Activated T-helper 1 cell treated with Interleukin-2 at 50 U/mL for 16 hours (primary cell): ENCODE measurements around the gene COL4A5.

Experiments used
- DNase-seq: peaks from one replicate; pipeline ENCODE4 v3.0.0-alpha.2; 2020; ENCODE audit warnings: low read depth

Gene COL4A5

GRCh38 chrX:108641589-108642272 lies 202.1 kb downstream of the COL4A5 start:
- DNase-seq: no peak

- no peak for DNase-seq
Measured at GRCh38 chrX:108642273-108642628, 202.6 kb downstream of the COL4A5 start.

GRCh38 chrX:108664701-108665100 lies 225.1 kb downstream of the COL4A5 start:
- DNase-seq: no peak

GRCh38 chrX:108666101-108666500 lies 226.5 kb downstream of the COL4A5 start:
- DNase-seq: no peak

- no peak for DNase-seq
Measured at GRCh38 chrX:108671526-108671925, 231.9 kb downstream of the COL4A5 start.

GRCh38 chrX:108696690-108697089 lies 257.1 kb downstream of the COL4A5 start:
- no peak for DNase-seq

GRCh38 chrX:108699368-108699767 lies 259.7 kb downstream of the COL4A5 start:
- no peak for DNase-seq

GRCh38 chrX:108701633-108702032 lies 262.0 kb downstream of the COL4A5 start:
- no peak for DNase-seq

GRCh38 chrX:108702530-108702929 lies 262.9 kb downstream of the COL4A5 start:
- DNase-seq: no peak

GRCh38 chrX:108704839-108705238 lies 265.2 kb downstream of the COL4A5 start:
- no peak for DNase-seq

- DNase-seq: no peak
Measured at GRCh38 chrX:108712886-108713285, 273.2 kb downstream of the COL4A5 start.

- DNase-seq: no peak
Measured at GRCh38 chrX:108722561-108722960, 282.9 kb downstream of the COL4A5 start.

GRCh38 chrX:108726748-108727147 lies 287.1 kb downstream of the COL4A5 start:
- no peak for DNase-seq

- DNase-seq: no peak
Measured at GRCh38 chrX:108731153-108731552, 291.5 kb downstream of the COL4A5 start.

GRCh38 chrX:108732630-108733321 lies 293.1 kb downstream of the COL4A5 start:
- DNase-seq: no peak

GRCh38 chrX:108734426-108734825 lies 294.8 kb downstream of the COL4A5 start:
- no peak for DNase-seq

GRCh38 chrX:108735091-108735678 lies 295.5 kb downstream of the COL4A5 start:
- DNase-seq: no peak

- DNase-seq: no peak
Measured at GRCh38 chrX:108735679-108736508, 296.3 kb downstream of the COL4A5 start.

GRCh38 chrX:108736509-108737479 lies 297.2 kb downstream of the COL4A5 start, which contains the start of gene IRS4:
IRS4 (minus strand) TSS chrX:108736563.
- DNase-seq: no peak

GRCh38 chrX:108737754-108738153 lies 298.1 kb downstream of the COL4A5 start:
- no peak for DNase-seq

GRCh38 chrX:108740299-108740774 lies 300.7 kb downstream of the COL4A5 start:
- DNase-seq: no peak
